ENCODE data around the gene SLC16A12. TPM values are rescaled to one million over a fixed set of nuclear protein-coding genes. Genes with fewer than 3 reads are reported as not detected.

The SLC16A12 gene
- total and polyA plus RNA-seq, 10 of the 15 experiments (the other 5 are each of a cell fraction or from before 2014, with no cell fraction given), result not detected

DNA sequence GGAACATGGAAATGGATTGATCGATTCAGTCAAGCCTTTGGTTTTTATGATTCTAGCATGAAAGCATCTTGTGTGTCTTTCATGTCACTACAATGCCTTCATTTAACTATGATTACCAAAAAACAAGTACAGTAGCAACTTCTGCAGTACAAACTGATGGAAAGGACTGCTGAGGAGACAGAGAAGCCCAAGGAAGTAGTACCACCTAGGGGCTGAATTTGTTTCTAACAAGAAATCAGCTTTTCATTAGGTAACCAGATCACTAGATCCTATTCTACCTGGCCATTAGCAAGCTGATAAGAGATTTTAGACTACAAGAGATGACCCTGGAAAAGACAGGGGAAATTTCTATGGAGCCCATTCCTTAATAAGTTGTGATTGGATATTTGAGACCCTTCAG lies 146.1 kb downstream of the SLC16A12 start (continued):
- TF ChIP-seq, protein P1, sequence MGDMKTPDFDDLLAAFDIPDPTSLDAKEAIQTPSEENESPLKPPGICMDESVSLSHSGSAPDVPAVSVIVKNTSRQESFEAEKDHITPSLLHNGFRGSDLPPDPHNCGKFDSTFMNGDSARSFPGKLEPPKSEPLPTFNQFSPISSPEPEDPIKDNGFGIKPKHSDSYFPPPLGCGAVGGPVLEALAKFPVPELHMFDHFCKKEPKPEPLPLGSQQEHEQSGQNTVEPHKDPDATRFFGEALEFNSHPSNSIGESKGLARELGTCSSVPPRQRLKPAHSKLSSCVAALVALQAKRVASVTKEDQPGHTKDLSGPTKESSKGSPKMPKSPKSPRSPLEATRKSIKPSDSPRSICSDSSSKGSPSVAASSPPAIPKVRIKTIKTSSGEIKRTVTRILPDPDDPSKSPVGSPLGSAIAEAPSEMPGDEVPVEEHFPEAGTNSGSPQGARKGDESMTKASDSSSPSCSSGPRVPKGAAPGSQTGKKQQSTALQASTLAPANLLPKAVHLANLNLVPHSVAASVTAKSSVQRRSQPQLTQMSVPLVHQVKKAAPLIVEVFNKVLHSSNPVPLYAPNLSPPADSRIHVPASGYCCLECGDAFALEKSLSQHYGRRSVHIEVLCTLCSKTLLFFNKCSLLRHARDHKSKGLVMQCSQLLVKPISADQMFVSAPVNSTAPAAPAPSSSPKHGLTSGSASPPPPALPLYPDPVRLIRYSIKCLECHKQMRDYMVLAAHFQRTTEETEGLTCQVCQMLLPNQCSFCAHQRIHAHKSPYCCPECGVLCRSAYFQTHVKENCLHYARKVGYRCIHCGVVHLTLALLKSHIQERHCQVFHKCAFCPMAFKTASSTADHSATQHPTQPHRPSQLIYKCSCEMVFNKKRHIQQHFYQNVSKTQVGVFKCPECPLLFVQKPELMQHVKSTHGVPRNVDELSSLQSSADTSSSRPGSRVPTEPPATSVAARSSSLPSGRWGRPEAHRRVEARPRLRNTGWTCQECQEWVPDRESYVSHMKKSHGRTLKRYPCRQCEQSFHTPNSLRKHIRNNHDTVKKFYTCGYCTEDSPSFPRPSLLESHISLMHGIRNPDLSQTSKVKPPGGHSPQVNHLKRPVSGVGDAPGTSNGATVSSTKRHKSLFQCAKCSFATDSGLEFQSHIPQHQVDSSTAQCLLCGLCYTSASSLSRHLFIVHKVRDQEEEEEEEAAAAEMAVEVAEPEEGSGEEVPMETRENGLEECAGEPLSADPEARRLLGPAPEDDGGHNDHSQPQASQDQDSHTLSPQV (IDR thresholded peaks at IDR 0.05), result 0 out of 2 replicates have a peak, but pooled peaks have one; percentile 12
- TF ChIP-seq, protein P2, sequence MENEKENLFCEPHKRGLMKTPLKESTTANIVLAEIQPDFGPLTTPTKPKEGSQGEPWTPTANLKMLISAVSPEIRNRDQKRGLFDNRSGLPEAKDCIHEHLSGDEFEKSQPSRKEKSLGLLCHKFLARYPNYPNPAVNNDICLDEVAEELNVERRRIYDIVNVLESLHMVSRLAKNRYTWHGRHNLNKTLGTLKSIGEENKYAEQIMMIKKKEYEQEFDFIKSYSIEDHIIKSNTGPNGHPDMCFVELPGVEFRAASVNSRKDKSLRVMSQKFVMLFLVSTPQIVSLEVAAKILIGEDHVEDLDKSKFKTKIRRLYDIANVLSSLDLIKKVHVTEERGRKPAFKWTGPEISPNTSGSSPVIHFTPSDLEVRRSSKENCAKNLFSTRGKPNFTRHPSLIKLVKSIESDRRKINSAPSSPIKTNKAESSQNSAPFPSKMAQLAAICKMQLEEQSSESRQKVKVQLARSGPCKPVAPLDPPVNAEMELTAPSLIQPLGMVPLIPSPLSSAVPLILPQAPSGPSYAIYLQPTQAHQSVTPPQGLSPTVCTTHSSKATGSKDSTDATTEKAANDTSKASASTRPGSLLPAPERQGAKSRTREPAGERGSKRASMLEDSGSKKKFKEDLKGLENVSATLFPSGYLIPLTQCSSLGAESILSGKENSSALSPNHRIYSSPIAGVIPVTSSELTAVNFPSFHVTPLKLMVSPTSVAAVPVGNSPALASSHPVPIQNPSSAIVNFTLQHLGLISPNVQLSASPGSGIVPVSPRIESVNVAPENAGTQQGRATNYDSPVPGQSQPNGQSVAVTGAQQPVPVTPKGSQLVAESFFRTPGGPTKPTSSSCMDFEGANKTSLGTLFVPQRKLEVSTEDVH (IDR thresholded peaks at IDR 0.05; ENCODE audit: low read depth, partially characterized antibody), result no peak
- TF ChIP-seq ETV6 (conservative IDR thresholded peaks at IDR 0.05 in 1 of 2, IDR thresholded peaks at IDR 0.05 in 1 of 2; ENCODE audit: borderline replicate concordance in 1 of 2, low read depth in 1 of 2), result no peak
- TF ChIP-seq FOS (IDR thresholded peaks at IDR 0.05; ENCODE audit: borderline replicate concordance, extremely low read depth, insufficient read length), result no peak
- TF ChIP-seq SMC3 (IDR thresholded peaks at IDR 0.05; ENCODE audit: borderline replicate concordance, low read length), result peak; percentile 73; the same call in 1 of the 2 replicates
- TF ChIP-seq ZNF622 (IDR thresholded peaks at IDR 0.05), result no peak
